WTC11 (cell line): Measurements from ENCODE around the gene LRP3.

ENCODE experiments used
- ESRRA ChIP-seq: sonication (generic); formaldehyde crosslinking; IDR thresholded peaks from 2 replicates; pipeline ENCODE4 v1.8.1; 2022; ENCODE audit warnings: mild to moderate bottlenecking, missing genetic modification reagents, borderline replicate concordance
- ETV6 ChIP-seq: sonication (generic); formaldehyde crosslinking; IDR thresholded peaks from 2 replicates; pipeline ENCODE4 v1.8.1; 2022; ENCODE audit warnings: mild to moderate bottlenecking, missing genetic modification reagents
- NFYB ChIP-seq: sonication (generic); formaldehyde crosslinking; conservative IDR thresholded peaks from 2 replicates; pipeline ENCODE4 v1.8.0; 2022; ENCODE audit warnings: low read depth, missing genetic modification reagents
- SMAD4 ChIP-seq: sonication (generic); formaldehyde crosslinking; IDR thresholded peaks from 2 replicates; pipeline ENCODE4 v1.8.0; 2022; ENCODE audit warnings: mild to moderate bottlenecking, missing genetic modification reagents
- TEAD1 ChIP-seq: sonication (generic); formaldehyde crosslinking; IDR thresholded peaks from 2 replicates; pipeline ENCODE4 v1.8.0; 2022; ENCODE audit warnings: mild to moderate bottlenecking, missing genetic modification reagents
- TF ChIP-seq, protein P1 (sequence below): fragments of 200-600 bp; IDR thresholded peaks from 2 replicates; pipeline ENCODE4 v1.8.0; 2022; ENCODE audit warnings: antibody characterized with exemption
- TF ChIP-seq, protein P2 (sequence below): sonication (generic); formaldehyde crosslinking; IDR thresholded peaks from 2 replicates; pipeline ENCODE4 v1.8.1; 2023; ENCODE audit warnings: mild to moderate bottlenecking, missing genetic modification reagents
- TF ChIP-seq, protein P3 (sequence below): sonication (generic); formaldehyde crosslinking; IDR thresholded peaks from 2 replicates; pipeline ENCODE4 v1.8.1; 2022; ENCODE audit warnings: mild to moderate bottlenecking, moderate library complexity, missing genetic modification reagents
- TF ChIP-seq, protein P4 (sequence below): sonication (generic); formaldehyde crosslinking; IDR thresholded peaks from 2 replicates; pipeline ENCODE4 v1.8.0; 2022; ENCODE audit warnings: mild to moderate bottlenecking, missing genetic modification reagents
- TF ChIP-seq, protein P5 (sequence below): sonication (generic); formaldehyde crosslinking; IDR thresholded peaks from 2 replicates; pipeline ENCODE4 v1.8.1; 2023; ENCODE audit warnings: mild to moderate bottlenecking, missing genetic modification reagents, borderline replicate concordance
- TF ChIP-seq, protein P6 (sequence below): sonication (generic); formaldehyde crosslinking; IDR thresholded peaks from 2 replicates; pipeline ENCODE4 v1.8.0; 2023; ENCODE audit warnings: missing genetic modification reagents

DNA sequence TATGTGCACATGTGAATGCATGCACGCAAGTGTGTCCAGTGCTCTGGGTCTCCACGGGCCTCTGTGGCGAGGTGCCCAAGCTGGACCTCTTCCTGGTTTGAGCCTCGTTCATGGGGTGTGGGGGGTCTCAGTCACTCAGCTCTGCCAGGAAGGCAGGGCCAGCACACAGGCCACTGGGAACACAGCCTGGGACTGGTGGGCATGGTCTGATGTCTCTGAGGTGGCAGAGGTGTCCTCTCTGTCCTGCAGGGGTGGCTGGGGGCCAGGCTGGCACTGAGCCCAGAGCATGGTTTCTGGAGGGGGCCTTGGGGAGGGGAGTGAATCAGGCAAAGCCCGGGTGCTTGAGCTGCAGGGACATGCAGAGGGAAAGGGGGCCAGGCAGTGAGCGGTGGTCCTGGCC is 9.4 kb downstream of the LRP3 start:
- TF ChIP-seq, protein P1, sequence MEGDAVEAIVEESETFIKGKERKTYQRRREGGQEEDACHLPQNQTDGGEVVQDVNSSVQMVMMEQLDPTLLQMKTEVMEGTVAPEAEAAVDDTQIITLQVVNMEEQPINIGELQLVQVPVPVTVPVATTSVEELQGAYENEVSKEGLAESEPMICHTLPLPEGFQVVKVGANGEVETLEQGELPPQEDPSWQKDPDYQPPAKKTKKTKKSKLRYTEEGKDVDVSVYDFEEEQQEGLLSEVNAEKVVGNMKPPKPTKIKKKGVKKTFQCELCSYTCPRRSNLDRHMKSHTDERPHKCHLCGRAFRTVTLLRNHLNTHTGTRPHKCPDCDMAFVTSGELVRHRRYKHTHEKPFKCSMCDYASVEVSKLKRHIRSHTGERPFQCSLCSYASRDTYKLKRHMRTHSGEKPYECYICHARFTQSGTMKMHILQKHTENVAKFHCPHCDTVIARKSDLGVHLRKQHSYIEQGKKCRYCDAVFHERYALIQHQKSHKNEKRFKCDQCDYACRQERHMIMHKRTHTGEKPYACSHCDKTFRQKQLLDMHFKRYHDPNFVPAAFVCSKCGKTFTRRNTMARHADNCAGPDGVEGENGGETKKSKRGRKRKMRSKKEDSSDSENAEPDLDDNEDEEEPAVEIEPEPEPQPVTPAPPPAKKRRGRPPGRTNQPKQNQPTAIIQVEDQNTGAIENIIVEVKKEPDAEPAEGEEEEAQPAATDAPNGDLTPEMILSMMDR, result no peak
- TF ChIP-seq ESRRA (CRISPR knock-in tag) (no peak), NFYB (no peak), TEAD1 (CRISPR knock-in tag) (no peak), ETV6 (CRISPR knock-in tag) (no peak), SMAD4 (no peak)
- TF ChIP-seq, protein P2, sequence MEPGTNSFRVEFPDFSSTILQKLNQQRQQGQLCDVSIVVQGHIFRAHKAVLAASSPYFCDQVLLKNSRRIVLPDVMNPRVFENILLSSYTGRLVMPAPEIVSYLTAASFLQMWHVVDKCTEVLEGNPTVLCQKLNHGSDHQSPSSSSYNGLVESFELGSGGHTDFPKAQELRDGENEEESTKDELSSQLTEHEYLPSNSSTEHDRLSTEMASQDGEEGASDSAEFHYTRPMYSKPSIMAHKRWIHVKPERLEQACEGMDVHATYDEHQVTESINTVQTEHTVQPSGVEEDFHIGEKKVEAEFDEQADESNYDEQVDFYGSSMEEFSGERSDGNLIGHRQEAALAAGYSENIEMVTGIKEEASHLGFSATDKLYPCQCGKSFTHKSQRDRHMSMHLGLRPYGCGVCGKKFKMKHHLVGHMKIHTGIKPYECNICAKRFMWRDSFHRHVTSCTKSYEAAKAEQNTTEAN (CRISPR knock-in tag), result no peak
- TF ChIP-seq, protein P3, sequence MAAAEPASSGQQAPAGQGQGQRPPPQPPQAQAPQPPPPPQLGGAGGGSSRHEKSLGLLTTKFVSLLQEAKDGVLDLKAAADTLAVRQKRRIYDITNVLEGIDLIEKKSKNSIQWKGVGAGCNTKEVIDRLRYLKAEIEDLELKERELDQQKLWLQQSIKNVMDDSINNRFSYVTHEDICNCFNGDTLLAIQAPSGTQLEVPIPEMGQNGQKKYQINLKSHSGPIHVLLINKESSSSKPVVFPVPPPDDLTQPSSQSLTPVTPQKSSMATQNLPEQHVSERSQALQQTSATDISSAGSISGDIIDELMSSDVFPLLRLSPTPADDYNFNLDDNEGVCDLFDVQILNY (CRISPR knock-in tag), result no peak
- TF ChIP-seq, protein P4, sequence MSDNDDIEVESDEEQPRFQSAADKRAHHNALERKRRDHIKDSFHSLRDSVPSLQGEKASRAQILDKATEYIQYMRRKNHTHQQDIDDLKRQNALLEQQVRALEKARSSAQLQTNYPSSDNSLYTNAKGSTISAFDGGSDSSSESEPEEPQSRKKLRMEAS (CRISPR knock-in tag), result no peak
- TF ChIP-seq, protein P5, sequence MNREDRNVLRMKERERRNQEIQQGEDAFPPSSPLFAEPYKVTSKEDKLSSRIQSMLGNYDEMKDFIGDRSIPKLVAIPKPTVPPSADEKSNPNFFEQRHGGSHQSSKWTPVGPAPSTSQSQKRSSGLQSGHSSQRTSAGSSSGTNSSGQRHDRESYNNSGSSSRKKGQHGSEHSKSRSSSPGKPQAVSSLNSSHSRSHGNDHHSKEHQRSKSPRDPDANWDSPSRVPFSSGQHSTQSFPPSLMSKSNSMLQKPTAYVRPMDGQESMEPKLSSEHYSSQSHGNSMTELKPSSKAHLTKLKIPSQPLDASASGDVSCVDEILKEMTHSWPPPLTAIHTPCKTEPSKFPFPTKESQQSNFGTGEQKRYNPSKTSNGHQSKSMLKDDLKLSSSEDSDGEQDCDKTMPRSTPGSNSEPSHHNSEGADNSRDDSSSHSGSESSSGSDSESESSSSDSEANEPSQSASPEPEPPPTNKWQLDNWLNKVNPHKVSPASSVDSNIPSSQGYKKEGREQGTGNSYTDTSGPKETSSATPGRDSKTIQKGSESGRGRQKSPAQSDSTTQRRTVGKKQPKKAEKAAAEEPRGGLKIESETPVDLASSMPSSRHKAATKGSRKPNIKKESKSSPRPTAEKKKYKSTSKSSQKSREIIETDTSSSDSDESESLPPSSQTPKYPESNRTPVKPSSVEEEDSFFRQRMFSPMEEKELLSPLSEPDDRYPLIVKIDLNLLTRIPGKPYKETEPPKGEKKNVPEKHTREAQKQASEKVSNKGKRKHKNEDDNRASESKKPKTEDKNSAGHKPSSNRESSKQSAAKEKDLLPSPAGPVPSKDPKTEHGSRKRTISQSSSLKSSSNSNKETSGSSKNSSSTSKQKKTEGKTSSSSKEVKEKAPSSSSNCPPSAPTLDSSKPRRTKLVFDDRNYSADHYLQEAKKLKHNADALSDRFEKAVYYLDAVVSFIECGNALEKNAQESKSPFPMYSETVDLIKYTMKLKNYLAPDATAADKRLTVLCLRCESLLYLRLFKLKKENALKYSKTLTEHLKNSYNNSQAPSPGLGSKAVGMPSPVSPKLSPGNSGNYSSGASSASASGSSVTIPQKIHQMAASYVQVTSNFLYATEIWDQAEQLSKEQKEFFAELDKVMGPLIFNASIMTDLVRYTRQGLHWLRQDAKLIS (CRISPR knock-in tag), result no peak
- TF ChIP-seq, protein P6, sequence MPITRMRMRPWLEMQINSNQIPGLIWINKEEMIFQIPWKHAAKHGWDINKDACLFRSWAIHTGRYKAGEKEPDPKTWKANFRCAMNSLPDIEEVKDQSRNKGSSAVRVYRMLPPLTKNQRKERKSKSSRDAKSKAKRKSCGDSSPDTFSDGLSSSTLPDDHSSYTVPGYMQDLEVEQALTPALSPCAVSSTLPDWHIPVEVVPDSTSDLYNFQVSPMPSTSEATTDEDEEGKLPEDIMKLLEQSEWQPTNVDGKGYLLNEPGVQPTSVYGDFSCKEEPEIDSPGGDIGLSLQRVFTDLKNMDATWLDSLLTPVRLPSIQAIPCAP, result no peak
